ENCODE data around the gene HIGD2A. TPM values are rescaled to one million over a fixed set of nuclear protein-coding genes. Genes with fewer than 3 reads are reported as not detected.

Gene HIGD2A
- total RNA-seq, 1 donor from 2014 or later, result 93.5 TPM

GRCh38 chr5:176360894-176361436 is 27.6 kb upstream of the HIGD2A start:
- DNase-seq (ENCODE audit: low spot score), result peak; percentile 7
- Mint-ChIP-seq H3K27ac (peak overlapping the region; percentile 91), H3K4me3 (peak overlapping the region; percentile 97), H3K9me3 (no peaks in the 10 kb centered on the region), H3K27me3 (ENCODE audit: insufficient read depth) (no peaks in the 10 kb centered on the region), H3K4me1 (ENCODE audit: low read depth) (peaks cover 36% of the 10 kb centered on the region), H3K36me3 (ENCODE audit: low read depth) (peaks cover 17% of the 10 kb centered on the region)
- intact Hi-C loops (cut with micrococcal nuclease), result loop anchor here (1.0 to 10.0 kb wide), 8 partner anchors 27 to 1154 kb away; partner anchors contain the start of genes CLTB, DDX41, FAF2 and HIGD2A

DNA sequence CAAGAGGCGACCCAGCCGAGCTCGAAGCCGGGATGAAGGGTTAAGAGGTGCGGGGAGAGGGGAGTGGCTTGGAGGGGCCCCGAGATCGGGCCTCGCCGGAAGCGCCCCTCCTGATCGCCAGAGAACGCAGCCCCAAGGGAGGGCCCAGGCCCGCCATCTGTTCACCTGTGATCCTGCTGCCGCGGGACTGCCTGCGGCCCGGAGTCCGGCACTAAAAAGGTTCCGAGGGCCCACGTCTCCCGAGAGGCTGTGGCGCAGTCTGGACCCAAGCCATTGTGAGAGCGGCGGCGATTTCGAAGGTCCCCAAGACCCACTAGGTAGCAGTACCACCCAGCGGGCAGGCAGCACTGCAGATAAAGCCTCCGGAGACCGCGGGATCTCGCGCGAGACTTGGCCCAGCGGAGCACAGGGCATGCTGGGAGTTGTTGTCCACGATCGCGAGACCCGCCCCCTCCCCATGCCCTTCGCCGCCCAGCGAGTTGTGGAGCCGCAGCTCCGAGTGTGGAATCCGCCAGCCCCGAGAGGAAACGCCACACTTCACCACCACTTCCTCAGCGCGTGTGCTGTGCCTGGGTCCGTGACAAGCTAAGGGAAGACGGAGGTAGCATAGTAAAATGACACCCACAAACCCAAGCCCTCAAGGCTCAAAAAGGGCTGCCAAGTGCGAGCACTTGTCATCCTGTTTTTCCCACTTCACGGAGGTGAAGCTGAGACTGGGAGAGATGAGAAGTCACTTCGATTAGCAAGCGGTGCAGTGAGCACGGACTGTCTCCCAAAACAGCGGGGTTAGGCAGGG is 26.9 kb upstream of the HIGD2A start, which contains the start of gene KIAA1191:
Gene KIAA1191 (minus strand): TSS at position 328 of the 796 bp plus-strand sequence. CDS start 2,256 bp downstream, outside the sequence.
- Mint-ChIP-seq H3K9me3 (no peaks in the 10 kb centered on the region), H3K4me1 (ENCODE audit: low read depth) (peaks cover 36% of the 10 kb centered on the region), H3K4me3 (peak within 1 kb of the TSS; percentile 97), H3K27ac (peak within 1 kb of the TSS; percentile 91), H3K27me3 (ENCODE audit: insufficient read depth) (no peaks in the 10 kb centered on the region), H3K36me3 (ENCODE audit: low read depth) (peaks cover 14% of the 10 kb centered on the region)
- peak; percentile 93 for DNase-seq (ENCODE audit: low spot score)
- intact Hi-C loops (cut with micrococcal nuclease), result loop anchor here (1.0 to 10.0 kb wide), 8 partner anchors 27 to 1153 kb away; partner anchors contain the start of genes CLTB, DDX41, FAF2 and HIGD2A

- H3K27ac Mint-ChIP-seq, result peak overlapping the region; percentile 91
- no peaks in the 10 kb centered on the region for H3K27me3 Mint-ChIP-seq (ENCODE audit: insufficient read depth)
- intact Hi-C loops (cut with micrococcal nuclease), result loop anchor here (5.0 to 10.0 kb wide), 3 partner anchors 125 to 1153 kb away; partner anchors contain the start of genes DDX41, SFXN1 and SIMC1
- no peaks in the 10 kb centered on the region for H3K9me3 Mint-ChIP-seq
- peak overlapping the region; percentile 97 for H3K4me3 Mint-ChIP-seq
- H3K36me3 Mint-ChIP-seq (ENCODE audit: low read depth), result peaks cover 14% of the 10 kb centered on the region
- H3K4me1 Mint-ChIP-seq (ENCODE audit: low read depth), result peaks cover 37% of the 10 kb centered on the region
- DNase-seq (ENCODE audit: low spot score), result no peak
Observed at GRCh38 chr5:176362233-176362490, 26.4 kb upstream of the HIGD2A start.

GRCh38 chr5:176364765-176365350 is 23.7 kb upstream of the HIGD2A start:
- Mint-ChIP-seq H3K27me3 (ENCODE audit: insufficient read depth) (no peaks in the 10 kb centered on the region), H3K4me3 (peak overlapping the region; percentile 77), H3K36me3 (ENCODE audit: low read depth) (peaks cover 18% of the 10 kb centered on the region), H3K4me1 (ENCODE audit: low read depth) (peaks cover 24% of the 10 kb centered on the region), H3K27ac (peak overlapping the region; percentile 18), H3K9me3 (no peaks in the 10 kb centered on the region)
- intact Hi-C loops (cut with micrococcal nuclease), result loop anchor here (1.0 to 10.0 kb wide), 5 partner anchors 23 to 1150 kb away; partner anchors contain the start of genes DDX41, HIGD2A, NOP16 and RNF44
- no peak for DNase-seq (ENCODE audit: low spot score)

- DNase-seq (ENCODE audit: low spot score), result peak; percentile 50
- H3K4me1 Mint-ChIP-seq (ENCODE audit: low read depth), result peaks cover 23% of the 10 kb centered on the region
- H3K4me3 Mint-ChIP-seq, result peak within 1 kb of the TSS; percentile 83
- H3K9me3 Mint-ChIP-seq, result no peaks in the 10 kb centered on the region
- no peaks in the 10 kb centered on the region for H3K27me3 Mint-ChIP-seq (ENCODE audit: insufficient read depth)
- peaks cover 21% of the 10 kb centered on the region for H3K36me3 Mint-ChIP-seq (ENCODE audit: low read depth)
- H3K27ac Mint-ChIP-seq, result peak within 1 kb of the TSS; percentile 18
- intact Hi-C loops (cut with micrococcal nuclease), result loop anchor here (1.0 to 10.0 kb wide), 4 partner anchors 23 to 1149 kb away; partner anchors contain the start of genes DDX41, HIGD2A, NOP16 and RNF44
Observed at GRCh38 chr5:176365351-176366231, 23.0 kb upstream of the HIGD2A start, which contains the start of gene ARL10. Gene ARL10 (plus strand): TSS chr5:176365487. CDS start chr5:176365564, 77 bp downstream.

GRCh38 chr5:176366232-176366894 is 22.2 kb upstream of the HIGD2A start:
- intact Hi-C loops (cut with micrococcal nuclease), result loop anchor here (10.0 kb wide), 2 partner anchors 892 to 1148 kb away; partner anchors contain the start of genes DDX41 and SFXN1
- no peaks in the 10 kb centered on the region for H3K9me3 Mint-ChIP-seq

DNA sequence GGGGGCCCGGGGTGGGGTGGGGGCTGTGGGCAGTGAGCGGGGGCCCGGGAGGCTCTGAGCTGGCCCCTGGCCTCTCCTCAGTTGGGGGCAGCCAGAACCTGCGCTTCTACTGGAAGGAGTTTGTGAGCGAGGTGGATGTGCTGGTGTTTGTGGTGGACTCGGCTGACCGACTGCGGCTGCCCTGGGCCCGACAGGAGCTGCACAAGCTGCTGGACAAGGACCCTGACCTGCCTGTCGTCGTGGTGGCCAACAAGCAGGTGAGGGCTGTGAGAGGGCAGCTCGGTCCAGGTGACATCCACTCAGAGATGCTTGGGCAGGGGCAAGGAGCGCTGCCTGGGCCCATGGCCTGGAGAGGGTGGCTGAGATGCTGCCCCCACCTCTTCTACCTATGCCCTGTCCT is 19.8 kb upstream of the HIGD2A start:
- H3K27ac Mint-ChIP-seq, result no peak overlapping the region
- H3K4me3 Mint-ChIP-seq, result no peak overlapping the region
- H3K27me3 Mint-ChIP-seq (ENCODE audit: insufficient read depth), result no peaks in the 10 kb centered on the region
- no peak for DNase-seq (ENCODE audit: low spot score)
- peaks cover 10% of the 10 kb centered on the region for H3K4me1 Mint-ChIP-seq (ENCODE audit: low read depth)
- H3K36me3 Mint-ChIP-seq (ENCODE audit: low read depth), result peaks cover 22% of the 10 kb centered on the region
- no peaks in the 10 kb centered on the region for H3K9me3 Mint-ChIP-seq
- intact Hi-C loops (cut with micrococcal nuclease), result loop anchor here (10.0 kb wide), 2 partner anchors 894 to 1146 kb away; partner anchors contain the start of genes DDX41 and SFXN1

More at GRCh38 chr5:176366232-176366894, 22.2 kb upstream of the HIGD2A start:
- peak overlapping the region; percentile 83 for H3K4me3 Mint-ChIP-seq
- peak overlapping the region; percentile 70 for H3K27ac Mint-ChIP-seq
- no peak for DNase-seq (ENCODE audit: low spot score)
- H3K36me3 Mint-ChIP-seq (ENCODE audit: low read depth), result peaks cover 22% of the 10 kb centered on the region
- peaks cover 23% of the 10 kb centered on the region for H3K4me1 Mint-ChIP-seq (ENCODE audit: low read depth)
- no peaks in the 10 kb centered on the region for H3K27me3 Mint-ChIP-seq (ENCODE audit: insufficient read depth)

DNA sequence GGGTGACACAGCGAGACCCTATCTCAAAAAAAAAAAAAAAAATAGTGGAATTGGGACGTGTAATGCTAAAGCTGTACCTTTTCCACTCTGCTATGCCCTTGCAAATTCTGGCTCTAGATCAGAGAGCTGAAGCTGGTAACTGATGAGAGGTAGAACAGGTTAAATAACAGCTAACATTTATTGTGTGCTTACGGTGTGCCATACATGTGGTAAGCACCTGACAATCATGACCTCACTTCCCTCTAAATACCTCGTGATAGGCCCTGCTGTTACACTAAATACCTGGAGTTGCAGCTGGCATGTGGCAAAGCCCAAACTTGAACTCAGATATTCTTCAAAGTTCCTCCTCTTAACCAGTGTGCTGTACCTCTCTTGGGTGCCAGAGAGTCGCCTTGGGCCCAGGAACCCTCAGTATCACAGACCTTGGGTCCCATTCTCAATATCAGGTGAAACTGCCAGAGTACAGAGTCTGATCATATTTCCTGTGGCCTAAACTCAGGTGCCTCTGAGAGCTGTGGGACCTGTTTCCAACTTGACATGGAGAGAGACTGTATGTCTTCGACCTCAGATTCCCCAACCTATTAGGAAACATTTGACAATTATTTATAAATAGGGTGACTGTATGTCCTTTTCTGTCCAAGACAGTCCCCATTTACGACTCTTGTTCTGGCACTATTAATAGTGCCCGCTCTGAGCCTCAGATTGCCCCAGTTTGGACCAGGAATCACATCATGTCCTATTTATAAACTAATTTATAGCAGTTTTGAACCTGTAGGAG is 18.4 kb upstream of the HIGD2A start:
- H3K9me3 Mint-ChIP-seq, result no peaks in the 10 kb centered on the region
- peaks cover 25% of the 10 kb centered on the region for H3K36me3 Mint-ChIP-seq (ENCODE audit: low read depth)
- DNase-seq (ENCODE audit: low spot score), result no peak
- H3K4me3 Mint-ChIP-seq, result no peak overlapping the region
- H3K4me1 Mint-ChIP-seq (ENCODE audit: low read depth), result peaks cover 5% of the 10 kb centered on the region
- intact Hi-C loops (cut with micrococcal nuclease), result loop anchor here (10.0 kb wide), 2 partner anchors 895 to 1145 kb away; partner anchors contain the start of genes DDX41 and SFXN1
- no peak overlapping the region for H3K27ac Mint-ChIP-seq
- H3K27me3 Mint-ChIP-seq (ENCODE audit: insufficient read depth), result no peaks in the 10 kb centered on the region

- H3K36me3 Mint-ChIP-seq (ENCODE audit: low read depth), result peaks cover 25% of the 10 kb centered on the region
- no peaks in the 10 kb centered on the region for H3K27me3 Mint-ChIP-seq (ENCODE audit: insufficient read depth)
- H3K4me1 Mint-ChIP-seq (ENCODE audit: low read depth), result peaks cover 5% of the 10 kb centered on the region
Observed at GRCh38 chr5:176371621-176372539, 16.7 kb upstream of the HIGD2A start.

DNA sequence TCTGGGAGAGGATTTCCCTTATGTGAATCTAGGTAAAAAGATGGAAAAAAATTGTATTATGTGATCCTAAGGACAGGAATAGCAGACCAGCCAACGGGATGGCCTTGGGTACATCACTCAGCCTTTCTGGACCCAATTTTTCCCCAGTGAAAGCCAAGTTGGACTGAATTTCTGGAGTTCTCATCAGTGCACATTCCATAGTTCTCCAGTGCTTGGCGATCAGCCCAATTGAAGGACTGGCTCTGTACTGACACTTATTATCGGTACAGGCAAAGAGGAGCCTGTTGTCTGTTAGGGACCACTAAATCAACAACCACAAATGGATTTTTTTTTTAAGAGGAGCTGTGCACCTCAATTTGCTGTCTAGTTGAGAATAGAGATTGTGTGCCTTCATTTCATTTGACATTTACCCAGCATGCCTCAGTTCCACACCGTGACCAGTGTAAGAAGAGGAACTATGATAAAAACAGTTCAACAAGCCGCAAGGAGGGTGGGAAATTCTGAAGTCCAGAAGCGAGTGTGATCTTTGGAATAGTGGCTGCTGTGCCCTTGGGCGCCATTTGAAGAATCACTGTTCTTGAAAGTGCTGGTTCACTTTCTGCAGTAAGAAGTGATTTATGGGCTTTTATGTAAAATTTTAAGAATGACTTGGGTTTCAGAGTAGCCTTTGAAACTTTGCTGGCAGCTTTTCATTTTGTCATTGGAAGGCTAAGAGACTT is 15.3 kb upstream of the HIGD2A start:
- H3K4me1 Mint-ChIP-seq (ENCODE audit: low read depth), result no peaks in the 10 kb centered on the region
- H3K9me3 Mint-ChIP-seq, result no peaks in the 10 kb centered on the region
- no peak for DNase-seq (ENCODE audit: low spot score)
- H3K27me3 Mint-ChIP-seq (ENCODE audit: insufficient read depth), result no peaks in the 10 kb centered on the region
- intact Hi-C loops (cut with micrococcal nuclease), result no loop called here
- no peak overlapping the region for H3K27ac Mint-ChIP-seq
- no peak overlapping the region for H3K4me3 Mint-ChIP-seq
- H3K36me3 Mint-ChIP-seq (ENCODE audit: low read depth), result peaks cover 13% of the 10 kb centered on the region

More at GRCh38 chr5:176371621-176372539, 16.7 kb upstream of the HIGD2A start:
- H3K27ac Mint-ChIP-seq, result no peak overlapping the region
- H3K9me3 Mint-ChIP-seq, result no peaks in the 10 kb centered on the region
- no peak overlapping the region for H3K4me3 Mint-ChIP-seq
- no peak for DNase-seq (ENCODE audit: low spot score)
- intact Hi-C loops (cut with micrococcal nuclease), result no loop called here

Measured in activated T-helper 1 cell treated with anti-CD3 and anti-CD28 coated beads, Interleukin-12 subunit alpha, Interleukin-12 subunit beta, Interleukin-2, Interleukin-4 antibody, amounts not matched to agents 30 ng/mL and 10 ng/mL and 1 ng/mL, durations not matched to agents 14 hours and 24 hours and 36 hours (primary cell).